Measurements from ENCODE around the gene COL6A3.

- TF ChIP-seq, protein P1, sequence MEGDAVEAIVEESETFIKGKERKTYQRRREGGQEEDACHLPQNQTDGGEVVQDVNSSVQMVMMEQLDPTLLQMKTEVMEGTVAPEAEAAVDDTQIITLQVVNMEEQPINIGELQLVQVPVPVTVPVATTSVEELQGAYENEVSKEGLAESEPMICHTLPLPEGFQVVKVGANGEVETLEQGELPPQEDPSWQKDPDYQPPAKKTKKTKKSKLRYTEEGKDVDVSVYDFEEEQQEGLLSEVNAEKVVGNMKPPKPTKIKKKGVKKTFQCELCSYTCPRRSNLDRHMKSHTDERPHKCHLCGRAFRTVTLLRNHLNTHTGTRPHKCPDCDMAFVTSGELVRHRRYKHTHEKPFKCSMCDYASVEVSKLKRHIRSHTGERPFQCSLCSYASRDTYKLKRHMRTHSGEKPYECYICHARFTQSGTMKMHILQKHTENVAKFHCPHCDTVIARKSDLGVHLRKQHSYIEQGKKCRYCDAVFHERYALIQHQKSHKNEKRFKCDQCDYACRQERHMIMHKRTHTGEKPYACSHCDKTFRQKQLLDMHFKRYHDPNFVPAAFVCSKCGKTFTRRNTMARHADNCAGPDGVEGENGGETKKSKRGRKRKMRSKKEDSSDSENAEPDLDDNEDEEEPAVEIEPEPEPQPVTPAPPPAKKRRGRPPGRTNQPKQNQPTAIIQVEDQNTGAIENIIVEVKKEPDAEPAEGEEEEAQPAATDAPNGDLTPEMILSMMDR (IDR thresholded peaks at IDR 0.05) = no peak
- no peak for TF ChIP-seq POLR2A (IDR thresholded peaks at IDR 0.05)
Measured at GRCh38 chr2:237295889-237296480, 118.0 kb downstream of the COL6A3 start.
